Stimulated activated naive CD8-positive, alpha-beta T cell treated with anti-CD3 and anti-CD28 coated beads, Interleukin-15, amount 100 ng/mL, for 72 hours (primary cell): ENCODE measurements around the gene SCAMP3.
A peak's percentile ranks its signal among the peaks of the same experiment; 100 is the strongest.
"Not testable (repeated sequence)": the region's sequence is repeated elsewhere in the genome, so short reads cannot be mapped to it uniquely, and the experiment has no call there.

ENCODE experiments used
- ATAC-seq: fragments of 150-1000 bp; cut with Tn5 transposase; 2 replicates; pipeline ENCODE4 v1.10.0; 2021; ENCODE audit warnings: mild to moderate bottlenecking, moderate library complexity
- DNase-seq, 2 donors: peaks; one replicate each; pipeline ENCODE4 v3.0.0; 2021 to 2022
- H3K27ac Mint-ChIP-seq, 2 donors: one replicate each; pipeline ENCODE4 v1.8.0; 2022; ENCODE audit warnings: mild to moderate bottlenecking in 2 of 2, mixed read lengths in 2 of 2, moderate library complexity in 2 of 2
- H3K27me3 Mint-ChIP-seq: one replicate; pipeline ENCODE4 v1.8.0; 2022; ENCODE audit warnings: mixed read lengths
- H3K4me1 Mint-ChIP-seq: one replicate; pipeline ENCODE4 v1.8.0; 2022; ENCODE audit warnings: mild to moderate bottlenecking, mixed read lengths
- H3K4me3 Mint-ChIP-seq, 2 donors: one replicate each; pipeline ENCODE4 v1.8.0; 2022; ENCODE audit warnings: mild to moderate bottlenecking in 2 of 2, mixed read lengths in 2 of 2, moderate library complexity in 1 of 2
- H3K9me3 Mint-ChIP-seq, 2 donors: one replicate each; pipeline ENCODE4 v1.8.0; 2022; ENCODE audit warnings: mixed read lengths in 2 of 2

SCAMP3 gene

GRCh38 chr1:155228096-155228427 lies 34.1 kb downstream of the SCAMP3 start:
- H3K27ac Mint-ChIP-seq: peak overlapping the region; percentile 96
- no peak for DNase-seq
- H3K27me3 Mint-ChIP-seq: no peaks in the 10 kb centered on the region
- peaks cover 0 to 5% of the 10 kb centered on the region in 2 donors for H3K9me3 Mint-ChIP-seq
- ATAC-seq: no peak
- peaks cover 37% of the 10 kb centered on the region for H3K4me1 Mint-ChIP-seq
- peak overlapping the region; percentile 94 to 99 for H3K4me3 Mint-ChIP-seq

- Mint-ChIP-seq H3K4me1 (peaks cover 37% of the 10 kb centered on the region), H3K4me3 (peak overlapping the region; percentile 94 to 99), H3K9me3 (peaks cover 0 to 5% of the 10 kb centered on the region in 2 donors), H3K27ac (peak overlapping the region; percentile 96), H3K27me3 (no peaks in the 10 kb centered on the region)
- ATAC-seq (peak; percentile 94), DNase-seq (peak; percentile 98 to 99)
Measured at GRCh38 chr1:155227261-155228095, 34.7 kb downstream of the SCAMP3 start.

GRCh38 chr1:155226910-155227260 lies 35.3 kb downstream of the SCAMP3 start:
- DNase-seq: peak; percentile 74 to 78

GRCh38 chr1:155226188-155226909 lies 35.8 kb downstream of the SCAMP3 start:
- peaks cover 37% of the 10 kb centered on the region for H3K4me1 Mint-ChIP-seq
- ATAC-seq (peak; percentile 73), DNase-seq (peak in 1 of 2 donors; percentile 86)
- H3K27me3 Mint-ChIP-seq: no peaks in the 10 kb centered on the region
- H3K27ac Mint-ChIP-seq: peak overlapping the region; percentile 96
- H3K9me3 Mint-ChIP-seq: peaks cover 0 to 5% of the 10 kb centered on the region in 2 donors
- peak overlapping the region; percentile 94 to 99 for H3K4me3 Mint-ChIP-seq

More at GRCh38 chr1:155226910-155227260, 35.3 kb downstream of the SCAMP3 start:
- peak overlapping the region; percentile 94 to 99 for H3K4me3 Mint-ChIP-seq
- peaks cover 37% of the 10 kb centered on the region for H3K4me1 Mint-ChIP-seq
- H3K9me3 Mint-ChIP-seq: peaks cover 0 to 5% of the 10 kb centered on the region in 2 donors
- H3K27ac Mint-ChIP-seq: peak overlapping the region; percentile 96
- peak; percentile 75 for ATAC-seq
- no peaks in the 10 kb centered on the region for H3K27me3 Mint-ChIP-seq

GRCh38 chr1:155225404-155225759 lies 36.8 kb downstream of the SCAMP3 start:
- not testable (repeated sequence) for H3K27me3 Mint-ChIP-seq, ATAC-seq, H3K9me3 Mint-ChIP-seq, DNase-seq
- H3K4me3 Mint-ChIP-seq: peak overlapping the region; percentile 94 to 99
- peak overlapping the region in 1 of 2 donors; percentile 96 for H3K27ac Mint-ChIP-seq
- H3K4me1 Mint-ChIP-seq: peaks cover 35% of the 10 kb centered on the region

GRCh38 chr1:155223047-155223446 lies 39.1 kb downstream of the SCAMP3 start:
- Mint-ChIP-seq H3K4me3 (no peak overlapping the region), H3K9me3 (no peaks in the 10 kb centered on the region), H3K27me3 (no peaks in the 10 kb centered on the region), H3K27ac (peak overlapping the region in 1 of 2 donors; percentile 71), H3K4me1 (peaks cover 44% of the 10 kb centered on the region)
- ATAC-seq: no peak
- no peak for DNase-seq

GRCh38 chr1:155220211-155220965 lies 41.8 kb downstream of the SCAMP3 start:
- Mint-ChIP-seq H3K27ac (peak overlapping the region in 1 of 2 donors; percentile 93), H3K4me1 (peaks cover 25% of the 10 kb centered on the region)
- H3K27me3 Mint-ChIP-seq, H3K4me3 Mint-ChIP-seq, DNase-seq, H3K9me3 Mint-ChIP-seq, ATAC-seq: not testable (repeated sequence)

- Mint-ChIP-seq H3K27me3 (no peaks in the 10 kb centered on the region), H3K9me3 (no peaks in the 10 kb centered on the region), H3K27ac (peak overlapping the region; percentile 54 to 77), H3K4me1 (peaks cover 22% of the 10 kb centered on the region), H3K4me3 (peak overlapping the region; percentile 58 to 68)
- DNase-seq (peak in 1 of 2 donors; percentile 22), ATAC-seq (peak; percentile 74)
Measured at GRCh38 chr1:155219592-155220031, 42.5 kb downstream of the SCAMP3 start.

- H3K4me1 Mint-ChIP-seq: peaks cover 22% of the 10 kb centered on the region
- peak overlapping the region; percentile 77 to 92 for H3K27ac Mint-ChIP-seq
- peak overlapping the region; percentile 60 to 68 for H3K4me3 Mint-ChIP-seq
- no peaks in the 10 kb centered on the region for H3K27me3 Mint-ChIP-seq
- ATAC-seq (peak; percentile 12), DNase-seq (peak in 1 of 2 donors; percentile 32)
- no peaks in the 10 kb centered on the region for H3K9me3 Mint-ChIP-seq
Measured at GRCh38 chr1:155218854-155219591, 43.1 kb downstream of the SCAMP3 start.

GRCh38 chr1:155214702-155215101 lies 47.5 kb downstream of the SCAMP3 start:
- H3K27me3 Mint-ChIP-seq, H3K9me3 Mint-ChIP-seq, ATAC-seq, DNase-seq, H3K4me3 Mint-ChIP-seq: not testable (repeated sequence)
- H3K27ac Mint-ChIP-seq: peak overlapping the region in 1 of 2 donors; percentile 1
- H3K4me1 Mint-ChIP-seq: peaks cover 32% of the 10 kb centered on the region

GRCh38 chr1:155212051-155212440 lies 50.1 kb downstream of the SCAMP3 start:
- peaks cover 42% of the 10 kb centered on the region for H3K4me1 Mint-ChIP-seq
- DNase-seq, H3K27ac Mint-ChIP-seq, H3K27me3 Mint-ChIP-seq, H3K9me3 Mint-ChIP-seq, H3K4me3 Mint-ChIP-seq, ATAC-seq: not testable (repeated sequence)

- DNase-seq, H3K27me3 Mint-ChIP-seq, H3K4me3 Mint-ChIP-seq, H3K9me3 Mint-ChIP-seq, ATAC-seq: not testable (repeated sequence)
- Mint-ChIP-seq H3K27ac (peak overlapping the region; percentile 85 to 89), H3K4me1 (peaks cover 47% of the 10 kb centered on the region)
Measured at GRCh38 chr1:155211381-155212050, 50.6 kb downstream of the SCAMP3 start.

- ATAC-seq (no peak), DNase-seq (no peak)
- peaks cover 47% of the 10 kb centered on the region for H3K4me1 Mint-ChIP-seq
- H3K27ac Mint-ChIP-seq: peak overlapping the region in 1 of 2 donors; percentile 63
- H3K27me3 Mint-ChIP-seq: no peaks in the 10 kb centered on the region
- H3K9me3 Mint-ChIP-seq: no peaks in the 10 kb centered on the region
- H3K4me3 Mint-ChIP-seq: peak overlapping the region in 1 of 2 donors; percentile 94
Measured at GRCh38 chr1:155210314-155211104, 51.7 kb downstream of the SCAMP3 start.

- Mint-ChIP-seq H3K27me3 (no peaks in the 10 kb centered on the region), H3K27ac (peak overlapping the region; percentile 97), H3K4me3 (peak overlapping the region; percentile 94 to 99), H3K9me3 (no peaks in the 10 kb centered on the region), H3K4me1 (peaks cover 47% of the 10 kb centered on the region)
- DNase-seq (no peak), ATAC-seq (no peak)
Measured at GRCh38 chr1:155209312-155209721, 52.8 kb downstream of the SCAMP3 start.
